ENCODE measurements around the gene MAPK8IP3.
"Not testable (repeated sequence)": the region's sequence is repeated elsewhere in the genome, so short reads cannot be mapped to it uniquely, and the experiment has no call there.

MAPK8IP3 gene

DNA sequence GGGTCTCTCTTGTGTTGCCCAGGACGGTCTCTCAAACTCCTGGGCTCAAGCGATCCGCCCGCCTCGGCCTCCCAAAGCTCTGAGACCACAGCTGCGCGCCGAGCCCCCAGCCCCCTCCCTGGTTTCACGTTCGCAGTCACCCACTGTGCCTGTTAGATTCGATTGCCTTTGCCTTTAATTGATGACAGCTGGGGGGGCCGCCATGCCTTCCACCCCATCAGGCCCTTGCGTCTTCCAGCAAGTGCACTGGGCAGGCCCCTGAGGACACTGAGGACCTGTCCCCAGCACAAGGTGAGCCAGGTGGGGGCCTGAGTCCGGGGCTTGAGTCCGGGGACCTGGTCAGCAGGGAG lies 84.2 kb downstream of the MAPK8IP3 start:
- DNase-seq = no peak

DNA sequence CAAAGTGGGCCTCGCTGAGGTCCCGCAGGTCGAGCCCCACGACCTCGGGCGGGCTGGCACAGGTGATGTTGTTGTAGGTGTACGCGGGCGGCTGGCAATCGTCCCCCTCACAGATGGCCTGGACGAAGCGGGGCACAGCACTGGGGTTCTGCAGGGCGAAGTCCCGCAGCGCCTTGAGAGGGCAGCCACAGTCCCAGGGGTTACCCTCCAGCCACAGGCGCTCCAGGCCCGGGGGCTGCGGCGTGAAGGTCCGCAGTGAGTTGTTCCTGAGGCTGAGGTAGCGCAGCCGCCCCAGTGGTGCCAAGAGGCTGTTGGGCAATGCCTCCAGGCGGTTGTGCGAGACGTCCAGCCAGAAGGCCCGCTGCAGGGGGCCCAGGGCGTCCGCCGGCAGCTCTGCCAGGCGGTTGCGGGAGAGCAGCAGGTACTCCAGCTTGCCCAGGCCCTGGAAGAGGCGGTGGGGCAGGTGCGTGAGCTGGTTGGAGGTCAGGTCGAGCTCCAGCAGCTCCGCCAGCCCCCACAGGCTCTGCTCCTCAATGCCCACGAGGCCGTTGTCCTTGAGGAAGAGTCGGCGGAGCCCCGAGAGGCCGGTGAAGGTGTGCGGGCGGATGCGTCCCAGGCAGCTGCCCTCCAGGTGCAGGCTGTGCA lies 84.7 kb downstream of the MAPK8IP3 start:
- no peak for DNase-seq

- no peak for DNase-seq
Measured at GRCh38 chr16:1791256-1791942, 85.4 kb downstream of the MAPK8IP3 start.

DNA sequence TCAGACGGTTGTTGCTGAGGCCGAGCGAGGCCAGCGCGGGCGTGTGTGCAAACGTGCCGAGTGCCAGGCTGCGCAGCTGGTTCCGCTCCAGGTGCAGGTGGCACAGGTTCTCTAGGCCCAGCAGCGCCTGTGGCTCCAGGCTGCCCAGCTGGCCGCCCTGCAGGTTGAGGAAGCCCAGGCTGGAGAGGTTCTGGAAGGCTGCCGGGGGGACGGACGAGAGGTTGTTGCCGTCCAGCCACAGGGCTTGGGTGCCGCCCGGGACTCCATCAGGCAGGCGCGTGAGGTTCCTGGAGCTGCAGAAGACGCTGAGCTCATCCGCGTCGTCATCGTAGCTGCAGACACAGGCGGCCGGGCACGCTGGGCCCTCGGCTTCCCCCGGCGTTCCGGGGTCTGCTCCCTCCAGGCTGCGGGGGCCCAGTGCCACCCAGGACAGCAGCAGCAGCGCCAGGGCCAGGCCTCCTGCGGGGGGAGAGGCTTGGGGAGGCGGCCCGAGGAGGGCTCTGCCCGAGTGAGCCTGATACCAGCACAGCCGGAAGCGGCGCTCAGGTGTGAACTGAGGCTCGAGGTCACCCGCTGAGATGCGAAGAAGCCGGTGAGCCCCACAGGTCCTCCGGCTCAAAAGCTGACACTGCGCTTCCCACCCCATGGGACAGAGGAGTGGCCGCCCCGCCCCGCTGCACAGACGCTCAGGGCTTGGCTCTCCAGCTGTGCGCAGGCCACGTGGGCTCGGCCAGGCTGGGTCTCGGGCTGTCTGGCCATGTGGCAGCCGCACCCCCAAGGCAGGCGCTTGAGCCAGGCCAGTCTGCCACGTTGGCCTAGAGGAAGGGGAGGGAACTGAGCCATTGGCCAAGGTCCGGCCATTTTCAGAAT lies 86.2 kb downstream of the MAPK8IP3 start:
- no peak for DNase-seq

GRCh38 chr16:1792836-1793577 lies 87.0 kb downstream of the MAPK8IP3 start:
- no peak for DNase-seq

DNA sequence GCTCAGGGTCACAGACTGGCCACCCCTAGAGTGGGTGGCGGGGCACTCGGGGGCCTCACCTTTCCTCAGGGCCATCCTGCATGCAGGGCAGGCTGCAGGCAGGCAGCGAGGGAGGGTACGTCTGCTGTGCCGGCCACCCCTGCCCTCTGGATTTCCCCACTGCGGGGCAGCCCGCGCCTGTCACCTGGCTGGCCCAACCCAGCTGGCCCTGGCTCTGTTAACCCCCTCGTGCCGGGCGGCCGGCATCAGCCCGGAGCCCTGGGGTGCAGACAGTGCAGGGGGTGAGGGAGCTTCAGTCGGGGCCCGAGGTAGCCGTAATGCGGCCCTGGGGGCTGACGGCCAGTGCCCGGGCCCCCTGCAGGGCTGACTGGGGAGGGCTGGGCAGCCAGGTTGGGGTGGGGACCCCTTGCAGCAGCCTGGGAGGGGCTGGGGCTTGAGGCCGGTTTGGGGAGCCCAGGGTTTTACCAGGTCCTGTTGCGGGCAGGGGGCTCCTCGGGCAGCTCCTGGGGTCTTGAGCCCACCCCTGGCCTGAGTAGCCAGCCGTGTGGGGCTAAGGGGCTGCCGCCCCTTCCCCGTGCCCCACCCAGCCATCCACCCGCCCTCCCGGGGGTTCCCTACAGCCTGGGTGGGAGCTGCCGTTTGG lies 87.7 kb downstream of the MAPK8IP3 start, which contains the start of gene IGFALS:
Gene IGFALS, minus strand, starts transcription at position 128 of the 643 bp plus-strand sequence. Its CDS starts 53 bp downstream, at position 75.
- DNase-seq = no peak

DNA sequence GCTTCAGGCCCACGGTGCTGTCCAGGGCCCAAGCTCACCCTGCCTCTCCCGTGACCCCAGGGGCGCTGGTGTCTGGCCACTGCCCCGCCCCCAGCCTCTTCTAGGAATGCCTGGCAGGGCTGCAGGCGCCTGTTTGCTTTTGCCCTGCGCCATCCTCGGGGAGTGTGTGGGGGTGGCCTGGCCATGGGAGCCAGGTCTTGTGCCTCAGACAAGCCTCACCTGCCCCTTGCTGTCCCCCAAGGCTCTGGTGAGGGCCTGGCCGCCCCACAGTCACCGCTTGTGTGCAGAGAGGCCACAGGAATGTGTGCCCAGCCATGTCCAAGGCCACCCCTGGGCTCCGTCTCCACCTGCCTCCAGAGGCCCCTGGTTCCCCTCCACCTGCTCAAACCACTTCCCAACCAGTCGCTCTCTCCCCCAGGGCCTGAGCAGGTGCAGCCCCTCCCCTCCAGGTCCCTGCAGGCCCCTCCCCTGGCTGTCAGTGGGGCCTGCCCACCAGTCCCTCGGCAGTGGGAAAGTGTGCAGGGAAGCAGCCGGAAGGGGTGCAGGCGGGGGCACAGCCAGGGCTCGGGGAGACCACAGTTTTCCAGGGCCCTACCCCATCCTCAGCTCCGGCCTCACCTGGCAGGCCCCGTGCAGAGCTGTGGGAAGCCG lies 88.4 kb downstream of the MAPK8IP3 start:
- DNase-seq = no peak

- DNase-seq = no peak
Measured at GRCh38 chr16:1794908-1795666, 89.1 kb downstream of the MAPK8IP3 start.

DNA sequence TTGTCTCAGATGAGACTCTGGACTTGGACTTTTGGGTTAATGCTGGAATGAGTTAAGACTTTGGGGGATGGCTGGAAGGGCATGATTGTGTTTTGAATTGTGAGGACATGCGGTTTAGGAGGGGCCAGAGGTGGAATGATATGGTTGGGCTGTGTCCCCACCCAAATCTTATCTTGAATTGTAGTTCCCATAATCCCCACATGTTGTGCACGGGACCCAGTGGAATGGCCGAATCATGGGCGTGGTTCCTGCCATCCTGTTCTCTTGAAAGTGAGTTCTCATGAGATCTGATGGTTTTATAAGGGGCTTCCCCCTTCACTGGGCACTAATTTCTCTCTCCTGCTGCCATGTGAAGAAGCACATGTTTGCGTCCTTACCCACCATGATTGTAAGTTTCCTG lies 93.3 kb downstream of the MAPK8IP3 start:
- not testable (repeated sequence) for DNase-seq

GRCh38 chr16:1800701-1801100 lies 94.7 kb downstream of the MAPK8IP3 start:
- no peak for DNase-seq

DNA sequence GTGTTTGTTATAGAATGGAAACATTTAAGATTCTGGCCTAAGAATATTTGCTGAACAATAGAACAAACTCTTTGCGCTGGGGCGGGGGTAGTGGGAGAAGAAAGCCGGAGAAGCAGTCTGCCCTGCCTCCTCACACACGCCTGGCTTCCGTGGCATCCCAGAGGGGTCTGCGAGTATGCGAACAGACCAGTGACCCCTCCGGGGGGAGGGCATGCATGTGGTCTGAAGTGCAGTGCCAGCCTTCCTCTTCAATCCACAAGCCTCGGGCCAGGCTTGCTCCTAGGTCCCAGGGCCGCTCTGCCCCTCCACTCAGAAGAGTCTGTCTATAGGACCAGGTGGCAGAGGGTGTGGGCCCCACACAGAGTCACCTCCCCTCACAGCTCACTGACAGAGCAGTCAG lies 101.6 kb downstream of the MAPK8IP3 start:
- DNase-seq = no peak

GRCh38 chr16:1808691-1809090 lies 102.7 kb downstream of the MAPK8IP3 start:
- no peak for DNase-seq

- DNase-seq = no peak
Measured at GRCh38 chr16:1809281-1809801, 103.3 kb downstream of the MAPK8IP3 start.

DNA sequence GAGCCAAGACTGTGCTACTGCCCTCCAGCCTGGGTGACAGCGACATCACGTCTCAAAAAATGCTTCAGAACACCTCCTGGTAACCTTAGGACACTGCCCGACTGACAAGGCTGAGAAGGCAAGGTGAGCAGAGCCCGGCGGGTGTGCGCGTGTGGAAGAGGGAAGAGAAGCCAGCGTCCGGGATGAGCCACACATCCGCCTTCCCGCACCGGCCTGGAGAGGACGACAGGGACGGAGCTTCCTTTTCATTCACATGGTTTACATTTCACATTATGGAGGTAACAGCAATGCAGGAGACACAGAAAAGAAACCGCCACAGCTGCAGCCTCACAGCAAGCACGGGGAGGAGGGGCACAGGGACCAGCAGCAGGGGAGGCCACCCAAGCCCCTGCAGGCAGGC lies 104.1 kb downstream of the MAPK8IP3 start:
- DNase-seq = no peak

GRCh38 chr16:1810536-1810935 lies 104.5 kb downstream of the MAPK8IP3 start:
- no peak for DNase-seq

- DNase-seq = no peak
Measured at GRCh38 chr16:1812732-1813163, 106.8 kb downstream of the MAPK8IP3 start.

- no peak for DNase-seq
Measured at GRCh38 chr16:1815461-1815860, 109.5 kb downstream of the MAPK8IP3 start.

- no peak for DNase-seq
Measured at GRCh38 chr16:1816396-1817275, 110.6 kb downstream of the MAPK8IP3 start.

GRCh38 chr16:1817276-1817589 lies 111.2 kb downstream of the MAPK8IP3 start:
- no peak for DNase-seq

- DNase-seq = no peak
Measured at GRCh38 chr16:1817716-1818115, 111.7 kb downstream of the MAPK8IP3 start.
